Pancreas (tissue), 10 donors: Measurements from ENCODE around the gene P4HA2. TPM values are rescaled to one million over a fixed set of nuclear protein-coding genes. Genes with fewer than 3 reads are reported as not detected.

ENCODE experiments used
- ATAC-seq, 4 donors: fragments of 200-7000 bp; cut with Tn5 transposase; one replicate each; pipeline versions ENCODE4 v1.8.0 to v1.9.1; 2020; ENCODE audit warnings: mild to moderate bottlenecking in 4 of 4, moderate library complexity in 4 of 4
- DNase-seq, 6 donors: peaks; one replicate each; pipeline ENCODE4 v3.0.0-alpha.2; 2020
- FAIRE-seq: peaks from 2 replicates; lab custom pipeline; 2012; peaks lifted over from hg19 to GRCh38; lab: Jason Lieb, UNC
- H3K27ac ChIP-seq, 4 donors: fragments of 200-600 bp; sonication (generic); 1 replicate in 3 of 4; 2 replicates in 1 of 4; pipeline versions ENCODE4 v1.5.0 to v1.8.0; 2020
- H3K27me3 ChIP-seq, 4 donors: fragments of 200-600 bp; one replicate each; pipeline ENCODE4 v1.8.0; 2021
- H3K36me3 ChIP-seq, 3 donors: fragments of 200-600 bp; sonication (generic) in 1 of 3; one replicate each; pipeline versions ENCODE4 v1.5.0 to v1.8.0; 2020 to 2021
- H3K4me1 ChIP-seq, 3 donors: fragments of 200-600 bp; one replicate each; pipeline ENCODE4 v1.8.0; 2021
- H3K4me3 ChIP-seq, 4 donors: fragments of 200-600 bp; sonication (generic) in 2 of 4; one replicate each; pipeline versions ENCODE4 v1.5.0 to v1.8.0; 2020 to 2021
- H3K9me3 ChIP-seq, 4 donors: fragments of 200-600 bp; one replicate each; pipeline ENCODE4 v1.8.0; 2021
- WGBS, 2 donors: extraction: QIAGEN DNeasy Blood & Tissue Kit; methylation state at CpG; one replicate each; pipeline ENCODE4 v1.1.7; 2013; 5-methylcytosine and 5-hydroxymethylcytosine counted together
- intact Hi-C, 3 donors: fragments of 100-400 bp; cut with DNase I; formaldehyde crosslinking; loops; one replicate each; pipeline versions ENCODE4 v1.11.1 to v1.14.2; 2022
- polyA plus RNA-seq, 2 donors: library from polyadenylated mRNA; stranded (reverse); fragments of 200-250 nt; gene quantifications; one replicate each; pipeline ENCODE4 v1.2.3, GENCODE V29; 2013
- total RNA-seq, 6 donors: library from RNA; stranded (reverse); fragmentation: NEBNext Ultra II Directional in 4 of 6; extraction: Animal tissue kit (Norgen Biotek cat#: 25700) in 4 of 6; gene quantifications; one replicate each; pipeline versions ENCODE4 v1.2.1 to v1.2.4, GENCODE V29; 2021 to 2023
- TF ChIP-seq, protein P1 (sequence below), 4 donors: fragments of 200-600 bp; sonication (generic) in 3 of 4; IDR thresholded peaks; one replicate each; pipeline versions ENCODE4 v1.5.0 to v1.8.0; 2021; ENCODE audit warnings: antibody characterized with exemption in 4 of 4
- donor health status: healthy with polysubstance abuse.
- donor health status: DM: no; HTN: no; CAD: no; lungs with moderate emphysema.
- donor health status: DM: no; HTN: no; CAD: no.
- donor health status: control.
- donor health status: control.
- donor health status: Bipolar disorder and iron deficiency.
- donor health status: DM: yes; HTN: yes; CAD: no.
- donor health status: DM: no; HTN: no; CAD: no.
- donor health status: DM: no; HTN: no; CAD: no.
- donor health status: DM: yes; HTN: yes; CAD: no.

P4HA2 gene
- total and polyA plus RNA-seq, 8 donors: 28.3 to 85.7 (median 56.4) TPM

DNA sequence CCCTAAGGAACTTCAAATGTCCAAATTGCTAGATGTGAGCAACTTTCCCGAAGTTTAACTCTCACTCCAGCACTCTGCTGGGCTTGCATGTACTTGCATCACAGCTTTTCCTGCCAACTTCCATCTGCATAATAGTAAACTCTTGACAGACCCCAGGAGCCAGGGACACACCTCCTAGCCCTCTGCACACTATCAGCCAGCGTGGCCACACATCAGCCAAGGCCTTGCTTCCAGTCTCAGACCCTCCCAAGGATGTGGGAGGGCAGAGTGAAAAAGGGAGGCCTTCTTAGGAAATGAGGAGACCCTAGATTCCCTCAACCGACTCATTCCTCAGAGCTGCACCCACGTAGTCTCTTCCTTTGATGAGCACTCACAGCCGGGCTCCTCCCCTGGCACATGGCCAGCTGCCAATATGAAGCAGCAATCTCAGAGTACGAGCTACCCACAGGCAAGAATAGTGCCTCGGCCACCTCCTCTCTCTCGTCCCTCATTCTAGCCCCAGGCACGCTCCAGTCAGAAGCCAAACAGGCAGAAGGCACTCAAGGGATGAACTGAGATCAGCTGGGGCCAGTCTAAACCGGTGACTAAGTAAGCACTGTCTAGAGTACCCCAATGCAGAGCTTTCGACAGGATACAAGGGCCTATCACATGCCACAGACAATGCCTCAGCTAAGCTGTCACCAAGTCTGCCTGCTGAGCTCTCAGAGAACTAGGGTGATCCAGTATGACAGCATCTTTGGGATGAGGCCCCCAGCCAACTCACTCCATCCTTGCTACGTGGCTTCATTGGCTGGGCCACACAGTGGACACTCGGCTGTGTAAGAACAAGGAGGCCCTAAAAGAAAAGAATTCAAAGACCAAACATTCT lies 2.3 kb downstream of the P4HA2 start:
- Histone ChIP-seq H3K36me3 (no peaks in the 10 kb centered on the region), H3K9me3 (no peaks in the 10 kb centered on the region), H3K27ac (peak overlapping the region in 2 of 4 donors; percentile 8 to 92), H3K4me3 (peak overlapping the region in 3 of 4 donors; percentile 30 to 68 (median 58)), H3K4me1 (peaks cover 0 to 26% (median 7%) of the 10 kb centered on the region in 3 donors), H3K27me3 (no peaks in the 10 kb centered on the region)
- FAIRE-seq: no peak
- DNase-seq: peak; percentile 48 to 82 (median 60)
- TF ChIP-seq, protein P1, sequence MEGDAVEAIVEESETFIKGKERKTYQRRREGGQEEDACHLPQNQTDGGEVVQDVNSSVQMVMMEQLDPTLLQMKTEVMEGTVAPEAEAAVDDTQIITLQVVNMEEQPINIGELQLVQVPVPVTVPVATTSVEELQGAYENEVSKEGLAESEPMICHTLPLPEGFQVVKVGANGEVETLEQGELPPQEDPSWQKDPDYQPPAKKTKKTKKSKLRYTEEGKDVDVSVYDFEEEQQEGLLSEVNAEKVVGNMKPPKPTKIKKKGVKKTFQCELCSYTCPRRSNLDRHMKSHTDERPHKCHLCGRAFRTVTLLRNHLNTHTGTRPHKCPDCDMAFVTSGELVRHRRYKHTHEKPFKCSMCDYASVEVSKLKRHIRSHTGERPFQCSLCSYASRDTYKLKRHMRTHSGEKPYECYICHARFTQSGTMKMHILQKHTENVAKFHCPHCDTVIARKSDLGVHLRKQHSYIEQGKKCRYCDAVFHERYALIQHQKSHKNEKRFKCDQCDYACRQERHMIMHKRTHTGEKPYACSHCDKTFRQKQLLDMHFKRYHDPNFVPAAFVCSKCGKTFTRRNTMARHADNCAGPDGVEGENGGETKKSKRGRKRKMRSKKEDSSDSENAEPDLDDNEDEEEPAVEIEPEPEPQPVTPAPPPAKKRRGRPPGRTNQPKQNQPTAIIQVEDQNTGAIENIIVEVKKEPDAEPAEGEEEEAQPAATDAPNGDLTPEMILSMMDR (IDR thresholded peaks at IDR 0.05): no peak
- WGBS, 2 donors: 30 to 41% methylated on average over 13 of the region's 13 CpGs
- peak in 1 of 4 donors; percentile 1 for ATAC-seq
- intact Hi-C loops: no loop called here

DNA sequence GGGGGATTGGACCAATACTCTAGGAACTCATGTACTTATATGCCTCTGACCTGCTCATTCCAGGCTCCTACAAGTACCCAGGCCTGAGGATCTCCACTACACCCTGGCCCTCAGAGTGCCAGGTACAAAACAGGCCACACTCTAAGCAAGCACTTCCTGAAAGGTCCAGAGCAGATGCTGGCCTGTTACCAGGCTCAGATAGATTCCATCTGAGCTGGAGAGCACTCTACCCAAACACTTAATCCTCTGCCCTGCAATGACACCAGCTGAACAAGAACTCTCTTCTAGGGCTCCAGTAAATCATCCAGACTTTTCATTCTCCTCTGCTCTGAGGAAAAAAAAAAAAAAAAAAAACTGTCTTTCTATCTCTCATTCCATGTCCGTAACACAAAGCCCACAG lies 2.9 kb downstream of the P4HA2 start:
- no peaks in the 10 kb centered on the region for H3K36me3 ChIP-seq
- no peak for FAIRE-seq
- TF ChIP-seq, protein P1 (IDR thresholded peaks at IDR 0.05): no peak
- 51 to 69% methylated on average over 1 of the region's 1 CpG for WGBS, 2 donors
- ATAC-seq: no peak
- peaks cover 2 to 29% (median 7%) of the 10 kb centered on the region in 3 donors for H3K4me1 ChIP-seq
- peak overlapping the region in 1 of 4 donors; percentile 58 for H3K4me3 ChIP-seq
- intact Hi-C loops: no loop called here
- no peak overlapping the region for H3K27ac ChIP-seq
- no peaks in the 10 kb centered on the region for H3K9me3 ChIP-seq
- no peaks in the 10 kb centered on the region for H3K27me3 ChIP-seq
- peak in 1 of 6 donors; percentile 18 for DNase-seq

DNA sequence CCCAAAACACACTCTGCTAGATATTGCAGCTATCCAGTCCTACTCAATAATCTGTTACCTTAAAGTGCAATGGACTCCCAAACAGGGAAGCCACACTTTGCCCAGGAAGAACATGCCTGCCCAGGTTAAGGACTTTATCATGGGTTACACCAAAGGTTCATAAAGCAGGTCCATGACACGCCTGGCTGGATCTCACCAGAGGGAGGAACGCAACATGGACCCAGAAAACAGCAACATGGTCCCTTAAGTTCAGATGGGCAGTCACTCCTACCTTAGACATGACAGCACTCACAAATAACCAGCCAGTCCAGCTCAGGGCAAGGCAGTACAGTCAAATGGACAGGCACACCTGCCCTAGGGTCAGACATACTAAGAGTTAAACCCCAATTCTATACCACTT lies 3.8 kb downstream of the P4HA2 start:
- WGBS, 2 donors: 82 to 89% methylated on average over 2 of the region's 2 CpGs
- peak in 1 of 6 donors; percentile 5 for DNase-seq
- Histone ChIP-seq H3K27ac (peak overlapping the region in 1 of 4 donors; percentile 8), H3K4me3 (no peak overlapping the region), H3K27me3 (no peaks in the 10 kb centered on the region), H3K9me3 (no peaks in the 10 kb centered on the region), H3K36me3 (no peaks in the 10 kb centered on the region), H3K4me1 (peaks cover 7 to 29% (median 10%) of the 10 kb centered on the region in 3 donors)
- intact Hi-C loops: no loop called here
- FAIRE-seq: no peak
- TF ChIP-seq, protein P1 (IDR thresholded peaks at IDR 0.05): no peak
- ATAC-seq: no peak

DNA sequence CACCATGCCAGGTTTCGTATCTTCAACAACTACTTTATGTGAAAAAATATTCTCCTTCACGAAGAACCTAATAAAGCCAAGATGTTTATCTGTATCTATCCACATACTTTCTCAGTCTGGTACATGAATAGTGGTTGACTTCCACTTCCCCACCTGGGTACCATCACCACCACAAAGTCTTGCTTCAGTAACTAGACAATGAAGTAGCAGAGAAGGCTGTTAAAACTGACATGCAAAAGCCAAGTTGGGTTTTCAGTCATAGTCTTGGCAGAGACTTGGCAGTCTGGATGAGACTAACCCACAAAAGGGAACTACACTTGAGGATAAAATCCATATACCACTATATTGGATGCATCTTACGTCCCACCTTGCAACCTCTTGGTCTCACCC lies 5.0 kb downstream of the P4HA2 start:
- ATAC-seq: no peak
- TF ChIP-seq, protein P1 (IDR thresholded peaks at IDR 0.05): no peak
- Histone ChIP-seq H3K36me3 (no peaks in the 10 kb centered on the region), H3K4me1 (peaks cover 7 to 29% (median 11%) of the 10 kb centered on the region in 3 donors), H3K27me3 (no peaks in the 10 kb centered on the region), H3K27ac (peak overlapping the region in 2 of 4 donors; percentile 29 to 33), H3K9me3 (no peaks in the 10 kb centered on the region), H3K4me3 (no peak overlapping the region)
- DNase-seq: no peak
- FAIRE-seq: no peak
- WGBS, 2 donors: 83 to 91% methylated on average over 3 of the region's 3 CpGs
- intact Hi-C loops: no loop called here
